Measurements from ENCODE around the gene PIGP. TPM values are rescaled to one million over a fixed set of nuclear protein-coding genes. Genes with fewer than 3 reads are reported as not detected.

The PIGP gene
- 6.4 and 7.7 TPM in 2 replicates for total RNA-seq

GRCh38 chr21:37072988-37073416, at the start of gene PIGP, which contains the start of gene TTC3:
PIGP (minus strand) TSS chr21:37073071; CDS start chr21:37072515, 556 bp downstream.
TTC3 (plus strand) TSS chr21:37073254; CDS start chr21:37087258, 14,004 bp downstream.

Small RNA genes within 50 kb of the gene (small RNA-seq; reads per million reads assigned to genes)
- not detected for gene RNU6-696P (ENCODE audit: low replicate concordance)

Other genes starting within 250 kb of the PIGP start
- 35.2 and 39.4 TPM in 2 replicates for gene HLCS, start 106.4 kb downstream of the PIGP start, total RNA-seq
- under 0.01 TPM in 1 of 2 replicates, not detected in the other for gene RIPPLY3, start 66.4 kb downstream of the PIGP start, total RNA-seq
- 207 and 211 TPM in 2 replicates for gene TTC3, start 183 bp upstream of the PIGP start, total RNA-seq
- gene VPS26C, start 194.3 kb upstream of the PIGP start, total RNA-seq = 47.9 and 70.3 TPM in 2 replicates

Measured in placental pericyte (primary cell).